DND-41 (cell line): ENCODE results near the gene ACER3.

ENCODE experiments used
- ATAC-seq: fragments of 200-7000 bp; cut with Tn5 transposase; 3 replicates; pipeline ENCODE4 v1.9.1; 2021; ENCODE audit warnings: low read depth; ENCODE audit not compliant: insufficient read depth
- DNase-seq: peaks from one replicate; pipeline ENCODE4 v3.0.0-alpha.2; 2020
- H2AFZ ChIP-seq: 2 replicates; pipeline ENCODE4 v1.6.0; 2012; ENCODE audit warnings: low read depth, low read length
- H3K27ac ChIP-seq: 2 replicates; pipeline ENCODE4 v1.5.1; 2012; ENCODE audit warnings: low read length, inconsistent platforms
- H3K27me3 ChIP-seq: fragments of 200-600 bp; sonication (generic); 2 replicates; pipeline ENCODE4 v1.6.0; 2012; ENCODE audit warnings: low read length, mild to moderate bottlenecking, inconsistent platforms; ENCODE audit not compliant: insufficient read depth, poor library complexity
- H3K36me3 ChIP-seq: 2 replicates; pipeline ENCODE4 v1.5.1; 2012; ENCODE audit warnings: low read length, inconsistent platforms; ENCODE audit not compliant: insufficient read depth
- H3K4me1 ChIP-seq: 2 replicates; pipeline ENCODE4 v1.5.1; 2012; ENCODE audit warnings: mild to moderate bottlenecking, low read length; ENCODE audit not compliant: insufficient read depth
- H3K4me2 ChIP-seq: 2 replicates; pipeline ENCODE4 v1.6.0; 2012; ENCODE audit warnings: mild to moderate bottlenecking, moderate library complexity, low read length, inconsistent platforms; ENCODE audit not compliant: insufficient read depth
- H3K4me3 ChIP-seq, 2 experiments: fragments of 200-600 bp in 1 of 2; shearing (Covaris generic) in 1 of 2; 2 replicates each; pipeline ENCODE4 v1.5.1; 2012 to 2016; ENCODE audit warnings: inconsistent platforms in 2 of 2, low read length in 2 of 2, mild to moderate bottlenecking in 2 of 2, low read depth in 1 of 2, moderate library complexity in 1 of 2
- H3K79me2 ChIP-seq: 2 replicates; pipeline ENCODE4 v1.6.0; 2012; ENCODE audit warnings: low read length, inconsistent platforms; ENCODE audit not compliant: insufficient read depth
- H3K9ac ChIP-seq: 2 replicates; pipeline ENCODE4 v1.6.0; 2012; ENCODE audit warnings: low read depth, mild to moderate bottlenecking, inconsistent platforms, low read length, moderate library complexity
- H3K9me3 ChIP-seq: 2 replicates; pipeline ENCODE4 v1.5.1; 2012; ENCODE audit warnings: low read length, moderate library complexity, mild to moderate bottlenecking, inconsistent platforms; ENCODE audit not compliant: insufficient read depth, severe bottlenecking
- H4K20me1 ChIP-seq: 2 replicates; pipeline ENCODE4 v1.6.0; 2012; ENCODE audit warnings: low read length; ENCODE audit not compliant: insufficient read depth
- CTCF ChIP-seq: IDR thresholded peaks from 2 replicates; pipeline ENCODE4 v1.5.1; 2012; ENCODE audit warnings: borderline replicate concordance, low read length, moderate library complexity, mild to moderate bottlenecking; ENCODE audit not compliant: poor library complexity, severe bottlenecking; ENCODE audit errors: extremely low read depth
- EZH2 ChIP-seq: IDR thresholded peaks from 3 replicates; pipeline ENCODE4 v1.6.1; 2012; ENCODE audit warnings: borderline replicate concordance, low read depth, mild to moderate bottlenecking, moderate library complexity, low read length, inconsistent platforms; ENCODE audit not compliant: severe bottlenecking

ACER3 gene

GRCh38 chr11:77075425-77075905 is 214.7 kb downstream of the ACER3 start:
- Histone ChIP-seq H3K27me3 (no peaks in the 10 kb centered on the region), H3K4me3 (no peak overlapping the region), H3K27ac (no peak overlapping the region), H4K20me1 (no peaks in the 10 kb centered on the region), H3K4me1 (no peaks in the 10 kb centered on the region), H3K79me2 (no peaks in the 10 kb centered on the region), H3K9me3 (no peaks in the 10 kb centered on the region), H2AFZ (no peak overlapping the region), H3K4me2 (no peak overlapping the region), H3K36me3 (no peaks in the 10 kb centered on the region), H3K9ac (no peak overlapping the region)
- DNase-seq = no peak
- no peak for ATAC-seq
- no peak for TF ChIP-seq CTCF
- no peak for TF ChIP-seq EZH2
